Measurements from ENCODE around the gene TSEN54. TPM values are rescaled to one million over a fixed set of nuclear protein-coding genes. Genes with fewer than 3 reads are reported as not detected.

The TSEN54 gene
- polyA plus RNA-seq, 1 donor: 65.3 TPM

GRCh38 chr17:75487351-75488070 is 28.8 kb upstream of the TSEN54 start:
- no peak overlapping the region for H3K27ac ChIP-seq (ENCODE audit: low read length)
- DNase-seq: no peak
- 100% methylated on average over 1 of the region's 12 CpGs for WGBS (ENCODE audit: insufficient coverage, low lambda C conversion rate)
- H3K4me1 ChIP-seq (ENCODE audit: control insufficient read depth, insufficient read depth, low read length): no peaks in the 10 kb centered on the region
- H3K27me3 ChIP-seq (ENCODE audit: control insufficient read depth, insufficient read depth, low read length): no peaks in the 10 kb centered on the region
- peaks cover 61% of the 10 kb centered on the region for H3K36me3 ChIP-seq (ENCODE audit: control insufficient read depth, insufficient read depth, low read length)
- H3K4me3 ChIP-seq (ENCODE audit: low read length): no peak overlapping the region
- no peaks in the 10 kb centered on the region for H3K9me3 ChIP-seq (ENCODE audit: control insufficient read depth, low read depth, low read length)

GRCh38 chr17:75488693-75489510 is 27.4 kb upstream of the TSEN54 start:
- WGBS (ENCODE audit: insufficient coverage, low lambda C conversion rate): no CpG with 5 or more reads among the region's 24 CpGs
- no peaks in the 10 kb centered on the region for H3K9me3 ChIP-seq (ENCODE audit: control insufficient read depth, low read depth, low read length)
- H3K4me3 ChIP-seq (ENCODE audit: low read length): no peak overlapping the region
- H3K27me3 ChIP-seq (ENCODE audit: control insufficient read depth, insufficient read depth, low read length): no peaks in the 10 kb centered on the region
- peaks cover 66% of the 10 kb centered on the region for H3K36me3 ChIP-seq (ENCODE audit: control insufficient read depth, insufficient read depth, low read length)
- DNase-seq: no peak
- no peaks in the 10 kb centered on the region for H3K4me1 ChIP-seq (ENCODE audit: control insufficient read depth, insufficient read depth, low read length)
- no peak overlapping the region for H3K27ac ChIP-seq (ENCODE audit: low read length)

DNA sequence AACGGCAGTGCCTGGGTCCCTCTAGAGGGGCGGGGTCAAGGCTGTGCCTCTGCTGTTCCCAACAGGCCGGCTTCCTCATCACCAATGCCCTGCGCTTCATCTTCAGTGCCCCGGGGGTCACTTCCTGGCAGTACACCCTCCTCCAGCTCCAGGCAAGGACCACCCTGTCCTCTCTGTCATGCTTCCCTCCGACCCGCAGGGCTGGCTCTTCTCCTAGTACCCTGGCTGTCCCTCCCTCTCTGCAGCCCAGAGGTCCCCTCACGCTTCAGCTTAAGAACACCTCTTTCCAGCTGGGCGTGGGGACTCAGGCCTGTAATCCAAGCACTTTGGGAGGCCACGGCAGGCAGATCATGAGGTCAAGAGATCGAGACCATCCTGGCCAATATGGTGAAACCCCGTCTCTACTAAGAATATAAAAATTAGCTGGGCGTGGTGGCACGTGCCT is 26.8 kb upstream of the TSEN54 start:
- Histone ChIP-seq H3K27me3 (ENCODE audit: control insufficient read depth, insufficient read depth, low read length) (no peaks in the 10 kb centered on the region), H3K27ac (ENCODE audit: low read length) (no peak overlapping the region), H3K4me1 (ENCODE audit: control insufficient read depth, insufficient read depth, low read length) (no peaks in the 10 kb centered on the region), H3K36me3 (ENCODE audit: control insufficient read depth, insufficient read depth, low read length) (peaks cover 72% of the 10 kb centered on the region), H3K4me3 (ENCODE audit: low read length) (no peak overlapping the region), H3K9me3 (ENCODE audit: control insufficient read depth, low read depth, low read length) (no peaks in the 10 kb centered on the region)
- WGBS (ENCODE audit: insufficient coverage, low lambda C conversion rate): no CpG with 5 or more reads among the region's 14 CpGs
- no peak for DNase-seq

GRCh38 chr17:75490173-75490743 is 26.1 kb upstream of the TSEN54 start:
- DNase-seq: no peak
- H3K27ac ChIP-seq (ENCODE audit: low read length): no peak overlapping the region
- H3K4me3 ChIP-seq (ENCODE audit: low read length): no peak overlapping the region
- no peaks in the 10 kb centered on the region for H3K9me3 ChIP-seq (ENCODE audit: control insufficient read depth, low read depth, low read length)
- no peaks in the 10 kb centered on the region for H3K27me3 ChIP-seq (ENCODE audit: control insufficient read depth, insufficient read depth, low read length)
- no CpG with 5 or more reads among the region's 14 CpGs for WGBS (ENCODE audit: insufficient coverage, low lambda C conversion rate)
- peaks cover 79% of the 10 kb centered on the region for H3K36me3 ChIP-seq (ENCODE audit: control insufficient read depth, insufficient read depth, low read length)
- no peaks in the 10 kb centered on the region for H3K4me1 ChIP-seq (ENCODE audit: control insufficient read depth, insufficient read depth, low read length)

DNA sequence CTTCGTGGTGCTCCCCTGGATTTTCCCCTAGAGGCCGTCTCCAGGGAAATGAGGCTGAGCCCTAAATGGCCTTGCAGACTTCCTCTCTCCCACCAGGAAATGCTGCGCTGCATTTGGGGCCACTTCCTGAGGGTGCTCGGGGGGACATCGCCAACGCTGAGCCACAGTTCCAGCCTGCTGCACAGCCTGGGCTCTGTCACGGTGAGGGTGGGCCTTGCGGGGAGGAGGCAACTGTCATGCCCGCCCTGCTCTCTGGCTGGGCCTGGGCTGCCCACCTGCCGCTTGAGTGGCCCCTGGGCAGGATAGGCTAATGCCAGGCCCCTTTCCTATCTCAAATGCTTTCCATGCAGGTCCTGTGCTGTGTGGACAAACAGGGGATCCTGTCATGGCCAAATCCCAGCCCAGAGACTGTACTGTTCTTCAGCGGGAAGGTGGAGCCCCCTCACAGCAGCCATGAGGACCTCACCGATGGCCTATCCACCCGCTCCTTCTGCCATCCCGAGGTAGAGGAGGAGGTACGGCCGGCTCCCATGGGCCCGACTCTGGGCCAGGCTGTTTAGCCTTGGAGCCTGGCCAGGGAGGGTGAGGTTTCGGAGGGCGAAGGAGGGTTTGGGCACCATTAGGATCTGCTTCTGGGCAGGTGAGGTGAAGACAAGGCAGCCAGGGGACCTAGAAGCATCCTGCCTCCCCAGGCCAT is 25.2 kb upstream of the TSEN54 start:
- no CpG with 5 or more reads among the region's 19 CpGs for WGBS (ENCODE audit: insufficient coverage, low lambda C conversion rate)
- H3K4me3 ChIP-seq (ENCODE audit: low read length): no peak overlapping the region
- no peaks in the 10 kb centered on the region for H3K9me3 ChIP-seq (ENCODE audit: control insufficient read depth, low read depth, low read length)
- DNase-seq: no peak
- no peaks in the 10 kb centered on the region for H3K27me3 ChIP-seq (ENCODE audit: control insufficient read depth, insufficient read depth, low read length)
- H3K36me3 ChIP-seq (ENCODE audit: control insufficient read depth, insufficient read depth, low read length): peaks cover 81% of the 10 kb centered on the region
- H3K4me1 ChIP-seq (ENCODE audit: control insufficient read depth, insufficient read depth, low read length): no peaks in the 10 kb centered on the region
- H3K27ac ChIP-seq (ENCODE audit: low read length): no peak overlapping the region

DNA sequence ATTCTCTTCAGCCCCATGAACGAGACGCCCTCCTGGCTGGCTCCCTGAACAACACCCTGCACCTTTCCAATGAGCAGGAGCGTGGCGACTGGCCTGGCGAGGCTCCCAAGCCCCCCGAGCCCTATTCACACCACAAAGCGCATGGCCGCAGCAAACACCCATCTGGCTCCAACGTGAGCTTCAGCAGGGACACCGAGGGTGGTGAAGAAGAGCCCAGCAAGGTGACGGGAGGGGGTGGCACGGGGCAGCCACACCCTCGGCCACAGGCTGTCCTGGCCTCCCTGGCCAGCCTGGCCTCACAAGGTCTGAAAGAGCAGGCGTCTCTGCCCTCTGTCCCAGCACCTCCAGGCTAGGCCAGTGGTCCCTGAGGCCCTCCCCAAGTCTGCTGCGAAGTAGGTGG is 24.6 kb upstream of the TSEN54 start:
- no peaks in the 10 kb centered on the region for H3K27me3 ChIP-seq (ENCODE audit: control insufficient read depth, insufficient read depth, low read length)
- 100% methylated on average over 1 of the region's 15 CpGs for WGBS (ENCODE audit: insufficient coverage, low lambda C conversion rate)

GRCh38 chr17:75492555-75493168 is 23.7 kb upstream of the TSEN54 start:
- DNase-seq: no peak
- peaks cover 85% of the 10 kb centered on the region for H3K36me3 ChIP-seq (ENCODE audit: control insufficient read depth, insufficient read depth, low read length)
- WGBS (ENCODE audit: insufficient coverage, low lambda C conversion rate): no CpG with 5 or more reads among the region's 23 CpGs

More for the DNA sequence above, 24.6 kb upstream of the TSEN54 start:
- Histone ChIP-seq H3K36me3 (ENCODE audit: control insufficient read depth, insufficient read depth, low read length) (peaks cover 81% of the 10 kb centered on the region), H3K9me3 (ENCODE audit: control insufficient read depth, low read depth, low read length) (no peaks in the 10 kb centered on the region), H3K4me1 (ENCODE audit: control insufficient read depth, insufficient read depth, low read length) (no peaks in the 10 kb centered on the region), H3K4me3 (ENCODE audit: low read length) (no peak overlapping the region), H3K27ac (ENCODE audit: low read length) (no peak overlapping the region)
- no peak for DNase-seq

GRCh38 chr17:75493476-75494129 is 22.7 kb upstream of the TSEN54 start:
- H3K4me1 ChIP-seq (ENCODE audit: control insufficient read depth, insufficient read depth, low read length): no peaks in the 10 kb centered on the region
- peaks cover 93% of the 10 kb centered on the region for H3K36me3 ChIP-seq (ENCODE audit: control insufficient read depth, insufficient read depth, low read length)
- H3K27ac ChIP-seq (ENCODE audit: low read length): no peak overlapping the region
- no peak for DNase-seq
- no peaks in the 10 kb centered on the region for H3K27me3 ChIP-seq (ENCODE audit: control insufficient read depth, insufficient read depth, low read length)
- H3K9me3 ChIP-seq (ENCODE audit: control insufficient read depth, low read depth, low read length): no peaks in the 10 kb centered on the region
- H3K4me3 ChIP-seq (ENCODE audit: low read length): no peak overlapping the region
- no CpG with 5 or more reads among the region's 23 CpGs for WGBS (ENCODE audit: insufficient coverage, low lambda C conversion rate)

More at GRCh38 chr17:75492555-75493168, 23.7 kb upstream of the TSEN54 start:
- no peak overlapping the region for H3K4me3 ChIP-seq (ENCODE audit: low read length)
- H3K27me3 ChIP-seq (ENCODE audit: control insufficient read depth, insufficient read depth, low read length): no peaks in the 10 kb centered on the region
- no peaks in the 10 kb centered on the region for H3K9me3 ChIP-seq (ENCODE audit: control insufficient read depth, low read depth, low read length)
- no peak overlapping the region for H3K27ac ChIP-seq (ENCODE audit: low read length)
- no peaks in the 10 kb centered on the region for H3K4me1 ChIP-seq (ENCODE audit: control insufficient read depth, insufficient read depth, low read length)

GRCh38 chr17:75494326-75494877 is 21.9 kb upstream of the TSEN54 start:
- H3K36me3 ChIP-seq (ENCODE audit: control insufficient read depth, insufficient read depth, low read length): peaks cover 94% of the 10 kb centered on the region
- DNase-seq: no peak
- no peak overlapping the region for H3K4me3 ChIP-seq (ENCODE audit: low read length)
- H3K9me3 ChIP-seq (ENCODE audit: control insufficient read depth, low read depth, low read length): no peaks in the 10 kb centered on the region
- H3K4me1 ChIP-seq (ENCODE audit: control insufficient read depth, insufficient read depth, low read length): no peaks in the 10 kb centered on the region
- H3K27me3 ChIP-seq (ENCODE audit: control insufficient read depth, insufficient read depth, low read length): no peaks in the 10 kb centered on the region
- no CpG with 5 or more reads among the region's 14 CpGs for WGBS (ENCODE audit: insufficient coverage, low lambda C conversion rate)
- H3K27ac ChIP-seq (ENCODE audit: low read length): no peak overlapping the region

All from large intestine (tissue), 3 donors.